K562 (cell line): ENCODE results near the gene SEZ6L. TPM values are rescaled to one million over a fixed set of nuclear protein-coding genes. Genes with fewer than 3 reads are reported as not detected.

Experiments
- C11orf30 ChIP-seq: fragments of 450-650 bp; IDR thresholded peaks from 2 replicates; pipeline ENCODE4 v1.6.1; 2016; ENCODE audit warnings: low read depth, mild to moderate bottlenecking
- CBFA2T2 ChIP-seq: fragments of 450-650 bp; conservative IDR thresholded peaks from 2 replicates; pipeline ENCODE4 v1.6.1; 2017; ENCODE audit warnings: mild to moderate bottlenecking
- KDM1A ChIP-seq, 2 experiments: fragments of 450-650 bp; IDR thresholded peaks; 2 replicates each; pipeline ENCODE4 v1.6.1; 2016; ENCODE audit warnings: mild to moderate bottlenecking in 2 of 2
- MIER1 ChIP-seq: fragments of 450-650 bp; IDR thresholded peaks from 2 replicates; pipeline ENCODE4 v1.6.1; 2016; ENCODE audit warnings: antibody characterized with exemption, mild to moderate bottlenecking, low read depth
- SMARCA4 ChIP-seq: fragments of 450-650 bp; IDR thresholded peaks from 2 replicates; pipeline ENCODE4 v1.6.1; 2016
- polyA plus RNA-seq, 8 experiments: library from polyadenylated mRNA; depleted of rRNA in 4 of 8; stranded (reverse) in 5 of 8; unstranded in 3 of 8; fragments of >200 nt; fragmentation: Nextera tagmentation in 2 of 8; fragmentation: Illumina TruSeq in 1 of 8; extraction: Ambion mirVana in 2 of 8; extraction: Trizol in 1 of 8; gene quantifications; 2 replicates each; pipeline versions ENCODE4 v1.2.1 to v1.2.3, GENCODE V29; 2011 to 2014; ENCODE audit warnings: inconsistent platforms in 1 of 8, missing spikeins in 1 of 8
- total RNA-seq, 7 experiments: library from RNA; depleted of rRNA in 6 of 7; stranded (reverse); fragments of >200 nt in 6 of 7; fragmentation: Illumina TruSeq in 2 of 7; extraction: Trizol in 2 of 7; gene quantifications; 2 replicates each; pipeline versions ENCODE4 v1.2.1 to v1.2.3, GENCODE V29; 2011 to 2021; ENCODE audit warnings: low replicate concordance in 1 of 7
- TF ChIP-seq, protein P1 (sequence below), 2 experiments: fragments of 450-650 bp; formaldehyde crosslinking in 1 of 2; IDR thresholded peaks; 2 replicates each; pipeline versions ENCODE4 v1.4.0 to v1.6.1; 2014 to 2020; ENCODE audit warnings: mild to moderate bottlenecking in 2 of 2, borderline replicate concordance in 1 of 2, low read depth in 1 of 2
- TF ChIP-seq, protein P2 (sequence below): fragments of 250-450 bp; sonication (Bioruptor Pico); IDR thresholded peaks from 2 replicates; pipeline ENCODE4 v1.8.0; 2022; ENCODE audit warnings: moderate library complexity, mild to moderate bottlenecking, inconsistent platforms
- TF ChIP-seq, protein P3 (sequence below), 2 experiments: fragments of 450-650 bp; conservative IDR thresholded peaks; 2 replicates each; pipeline ENCODE4 v1.6.1; 2017; ENCODE audit warnings: mild to moderate bottlenecking in 2 of 2, moderate library complexity in 2 of 2
- TF ChIP-seq, protein P4 (sequence below), 3 experiments: IDR thresholded peaks in 2 of 3; conservative IDR thresholded peaks in 1 of 3; 2 replicates each; pipeline ENCODE4 v1.5.1; 2011 to 2012; ENCODE audit warnings: low read length in 3 of 3, mild to moderate bottlenecking in 3 of 3, control low read depth in 2 of 3, improper control_type of control experiment in 1 of 3, inconsistent platforms in 1 of 3, low read depth in 1 of 3, mixed read lengths in 1 of 3, moderate library complexity in 1 of 3; ENCODE audit not compliant: insufficient read depth in 2 of 3

SEZ6L gene
- total and polyA plus RNA-seq, 9 of the 15 experiments (the other 6 are each of a cell fraction or from before 2014, with no cell fraction given), result not detected

DNA sequence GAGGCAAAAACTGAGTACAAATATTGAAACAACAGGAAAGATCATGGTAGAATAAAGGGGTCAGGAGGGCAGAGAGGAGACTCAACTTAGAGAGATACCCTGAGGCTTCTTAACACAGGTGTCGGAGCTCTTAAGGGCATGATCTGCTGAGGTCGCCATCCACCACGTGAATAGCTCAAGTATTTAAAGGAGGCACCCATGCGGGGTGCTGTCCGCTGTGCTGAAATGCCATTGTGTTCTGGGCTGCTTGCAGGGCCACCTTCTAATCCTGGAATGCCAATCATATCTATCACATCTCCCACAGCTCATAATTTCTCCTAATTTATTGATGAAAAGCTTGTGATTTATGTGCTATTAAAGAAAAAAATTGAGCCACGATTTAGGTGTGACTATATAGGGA is 90.2 kb downstream of the SEZ6L start (continued):
- no peak for TF ChIP-seq SMARCA4
- no peak for TF ChIP-seq KDM1A (IDR thresholded peaks at IDR 0.05)
- TF ChIP-seq CBFA2T2, result no peak
- TF ChIP-seq, protein P1, sequence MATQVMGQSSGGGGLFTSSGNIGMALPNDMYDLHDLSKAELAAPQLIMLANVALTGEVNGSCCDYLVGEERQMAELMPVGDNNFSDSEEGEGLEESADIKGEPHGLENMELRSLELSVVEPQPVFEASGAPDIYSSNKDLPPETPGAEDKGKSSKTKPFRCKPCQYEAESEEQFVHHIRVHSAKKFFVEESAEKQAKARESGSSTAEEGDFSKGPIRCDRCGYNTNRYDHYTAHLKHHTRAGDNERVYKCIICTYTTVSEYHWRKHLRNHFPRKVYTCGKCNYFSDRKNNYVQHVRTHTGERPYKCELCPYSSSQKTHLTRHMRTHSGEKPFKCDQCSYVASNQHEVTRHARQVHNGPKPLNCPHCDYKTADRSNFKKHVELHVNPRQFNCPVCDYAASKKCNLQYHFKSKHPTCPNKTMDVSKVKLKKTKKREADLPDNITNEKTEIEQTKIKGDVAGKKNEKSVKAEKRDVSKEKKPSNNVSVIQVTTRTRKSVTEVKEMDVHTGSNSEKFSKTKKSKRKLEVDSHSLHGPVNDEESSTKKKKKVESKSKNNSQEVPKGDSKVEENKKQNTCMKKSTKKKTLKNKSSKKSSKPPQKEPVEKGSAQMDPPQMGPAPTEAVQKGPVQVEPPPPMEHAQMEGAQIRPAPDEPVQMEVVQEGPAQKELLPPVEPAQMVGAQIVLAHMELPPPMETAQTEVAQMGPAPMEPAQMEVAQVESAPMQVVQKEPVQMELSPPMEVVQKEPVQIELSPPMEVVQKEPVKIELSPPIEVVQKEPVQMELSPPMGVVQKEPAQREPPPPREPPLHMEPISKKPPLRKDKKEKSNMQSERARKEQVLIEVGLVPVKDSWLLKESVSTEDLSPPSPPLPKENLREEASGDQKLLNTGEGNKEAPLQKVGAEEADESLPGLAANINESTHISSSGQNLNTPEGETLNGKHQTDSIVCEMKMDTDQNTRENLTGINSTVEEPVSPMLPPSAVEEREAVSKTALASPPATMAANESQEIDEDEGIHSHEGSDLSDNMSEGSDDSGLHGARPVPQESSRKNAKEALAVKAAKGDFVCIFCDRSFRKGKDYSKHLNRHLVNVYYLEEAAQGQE (IDR thresholded peaks at IDR 0.05; ENCODE audit: borderline replicate concordance), result peak; percentile 98
- TF ChIP-seq, protein P1 (CRISPR knock-in tag; IDR thresholded peaks at IDR 0.05; ENCODE audit: low read depth), result peak; percentile 92
- peak; percentile 88 for TF ChIP-seq MIER1
- TF ChIP-seq, protein P2, sequence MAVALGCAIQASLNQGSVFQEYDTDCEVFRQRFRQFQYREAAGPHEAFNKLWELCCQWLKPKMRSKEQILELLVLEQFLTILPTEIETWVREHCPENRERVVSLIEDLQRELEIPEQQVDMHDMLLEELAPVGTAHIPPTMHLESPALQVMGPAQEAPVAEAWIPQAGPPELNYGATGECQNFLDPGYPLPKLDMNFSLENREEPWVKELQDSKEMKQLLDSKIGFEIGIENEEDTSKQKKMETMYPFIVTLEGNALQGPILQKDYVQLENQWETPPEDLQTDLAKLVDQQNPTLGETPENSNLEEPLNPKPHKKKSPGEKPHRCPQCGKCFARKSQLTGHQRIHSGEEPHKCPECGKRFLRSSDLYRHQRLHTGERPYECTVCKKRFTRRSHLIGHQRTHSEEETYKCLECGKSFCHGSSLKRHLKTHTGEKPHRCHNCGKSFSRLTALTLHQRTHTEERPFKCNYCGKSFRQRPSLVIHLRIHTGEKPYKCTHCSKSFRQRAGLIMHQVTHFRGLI (CRISPR knock-in tag), result no peak
- TF ChIP-seq, protein P3, sequence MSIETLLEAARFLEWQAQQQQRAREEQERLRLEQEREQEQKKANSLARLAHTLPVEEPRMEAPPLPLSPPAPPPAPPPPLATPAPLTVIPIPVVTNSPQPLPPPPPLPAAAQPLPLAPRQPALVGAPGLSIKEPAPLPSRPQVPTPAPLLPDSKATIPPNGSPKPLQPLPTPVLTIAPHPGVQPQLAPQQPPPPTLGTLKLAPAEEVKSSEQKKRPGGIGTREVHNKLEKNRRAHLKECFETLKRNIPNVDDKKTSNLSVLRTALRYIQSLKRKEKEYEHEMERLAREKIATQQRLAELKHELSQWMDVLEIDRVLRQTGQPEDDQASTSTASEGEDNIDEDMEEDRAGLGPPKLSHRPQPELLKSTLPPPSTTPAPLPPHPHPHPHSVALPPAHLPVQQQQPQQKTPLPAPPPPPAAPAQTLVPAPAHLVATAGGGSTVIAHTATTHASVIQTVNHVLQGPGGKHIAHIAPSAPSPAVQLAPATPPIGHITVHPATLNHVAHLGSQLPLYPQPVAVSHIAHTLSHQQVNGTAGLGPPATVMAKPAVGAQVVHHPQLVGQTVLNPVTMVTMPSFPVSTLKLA (conservative IDR thresholded peaks at IDR 0.05), result peak in 1 of 2 experiments; percentile 52; a peak in 1 of 4 replicates
- TF ChIP-seq, protein P4, sequence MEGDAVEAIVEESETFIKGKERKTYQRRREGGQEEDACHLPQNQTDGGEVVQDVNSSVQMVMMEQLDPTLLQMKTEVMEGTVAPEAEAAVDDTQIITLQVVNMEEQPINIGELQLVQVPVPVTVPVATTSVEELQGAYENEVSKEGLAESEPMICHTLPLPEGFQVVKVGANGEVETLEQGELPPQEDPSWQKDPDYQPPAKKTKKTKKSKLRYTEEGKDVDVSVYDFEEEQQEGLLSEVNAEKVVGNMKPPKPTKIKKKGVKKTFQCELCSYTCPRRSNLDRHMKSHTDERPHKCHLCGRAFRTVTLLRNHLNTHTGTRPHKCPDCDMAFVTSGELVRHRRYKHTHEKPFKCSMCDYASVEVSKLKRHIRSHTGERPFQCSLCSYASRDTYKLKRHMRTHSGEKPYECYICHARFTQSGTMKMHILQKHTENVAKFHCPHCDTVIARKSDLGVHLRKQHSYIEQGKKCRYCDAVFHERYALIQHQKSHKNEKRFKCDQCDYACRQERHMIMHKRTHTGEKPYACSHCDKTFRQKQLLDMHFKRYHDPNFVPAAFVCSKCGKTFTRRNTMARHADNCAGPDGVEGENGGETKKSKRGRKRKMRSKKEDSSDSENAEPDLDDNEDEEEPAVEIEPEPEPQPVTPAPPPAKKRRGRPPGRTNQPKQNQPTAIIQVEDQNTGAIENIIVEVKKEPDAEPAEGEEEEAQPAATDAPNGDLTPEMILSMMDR (IDR thresholded peaks at IDR 0.05 in 2 of 3, conservative IDR thresholded peaks at IDR 0.05 in 1 of 3; ENCODE audit: insufficient read depth in 2 of 3, low read depth in 1 of 3, low read length in 3 of 3), result peak in 1 of 3 experiments; percentile 17; a peak in 1 of 6 replicates
- TF ChIP-seq C11orf30, result no peak
